HFF-Myc (cell line): ENCODE results near the gene COA1.

Experiments
- DNase-seq: peaks from one replicate; pipeline ENCODE4 v3.0.0-alpha.2; 2011; ENCODE audit warnings: low read depth; ENCODE audit errors: extremely low read depth
- H3K4me3 ChIP-seq: replicated peaks from 2 replicates; pipeline ENCODE4 v1.5.1; 2011; ENCODE audit warnings: low read depth, mild to moderate bottlenecking, control low read depth, low read length
- TF ChIP-seq, protein P1 (sequence below): IDR thresholded peaks from 2 replicates; pipeline ENCODE4 v1.5.1; 2012; ENCODE audit warnings: mild to moderate bottlenecking, low read depth, low read length, control low read depth; ENCODE audit errors: missing control alignments

The COA1 gene

DNA sequence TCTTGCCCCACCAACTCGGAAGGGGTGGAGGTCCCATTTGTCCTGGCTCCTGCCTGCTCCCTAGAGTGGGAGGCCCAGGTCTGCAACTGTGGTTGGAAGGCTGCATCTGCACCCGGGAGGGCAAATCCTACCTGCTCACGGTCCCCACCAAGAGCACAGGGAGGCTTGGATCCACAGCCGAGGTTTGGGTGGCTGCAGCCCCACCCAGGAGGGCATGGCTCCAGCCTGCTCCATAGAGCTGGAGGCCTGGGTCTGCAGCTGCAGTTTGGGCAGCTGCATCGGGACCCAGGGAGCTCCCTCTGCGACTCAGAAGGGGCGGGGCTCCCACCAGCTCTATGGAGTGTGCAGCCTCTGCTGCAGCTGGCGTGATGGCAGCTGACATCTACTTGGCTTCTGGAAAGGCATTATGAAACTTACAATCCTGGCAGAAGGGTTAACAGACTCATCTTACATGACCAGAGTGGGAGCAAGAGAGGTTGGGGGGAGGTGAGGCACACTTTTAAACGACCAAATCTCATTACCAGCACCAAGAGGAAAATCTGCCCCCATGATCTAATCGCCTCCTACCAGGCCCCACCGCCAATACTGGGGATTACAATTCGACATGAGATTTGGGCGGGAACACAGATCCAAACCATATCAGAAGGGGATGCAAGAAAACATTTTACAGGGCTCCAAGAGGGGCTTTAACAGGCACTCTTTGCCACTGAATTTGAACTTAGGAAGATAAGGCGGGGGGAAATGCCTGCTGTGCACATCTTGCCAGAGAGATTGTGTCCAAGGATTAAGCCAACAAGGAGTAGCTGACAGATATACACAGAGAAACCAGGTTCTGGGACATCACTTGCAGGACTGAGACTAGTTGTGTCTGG, 20.9 kb upstream of the COA1 start:
- TF ChIP-seq, protein P1, sequence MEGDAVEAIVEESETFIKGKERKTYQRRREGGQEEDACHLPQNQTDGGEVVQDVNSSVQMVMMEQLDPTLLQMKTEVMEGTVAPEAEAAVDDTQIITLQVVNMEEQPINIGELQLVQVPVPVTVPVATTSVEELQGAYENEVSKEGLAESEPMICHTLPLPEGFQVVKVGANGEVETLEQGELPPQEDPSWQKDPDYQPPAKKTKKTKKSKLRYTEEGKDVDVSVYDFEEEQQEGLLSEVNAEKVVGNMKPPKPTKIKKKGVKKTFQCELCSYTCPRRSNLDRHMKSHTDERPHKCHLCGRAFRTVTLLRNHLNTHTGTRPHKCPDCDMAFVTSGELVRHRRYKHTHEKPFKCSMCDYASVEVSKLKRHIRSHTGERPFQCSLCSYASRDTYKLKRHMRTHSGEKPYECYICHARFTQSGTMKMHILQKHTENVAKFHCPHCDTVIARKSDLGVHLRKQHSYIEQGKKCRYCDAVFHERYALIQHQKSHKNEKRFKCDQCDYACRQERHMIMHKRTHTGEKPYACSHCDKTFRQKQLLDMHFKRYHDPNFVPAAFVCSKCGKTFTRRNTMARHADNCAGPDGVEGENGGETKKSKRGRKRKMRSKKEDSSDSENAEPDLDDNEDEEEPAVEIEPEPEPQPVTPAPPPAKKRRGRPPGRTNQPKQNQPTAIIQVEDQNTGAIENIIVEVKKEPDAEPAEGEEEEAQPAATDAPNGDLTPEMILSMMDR = no peak
- H3K4me3 ChIP-seq = no peak overlapping the region
- no peak for DNase-seq

DNA sequence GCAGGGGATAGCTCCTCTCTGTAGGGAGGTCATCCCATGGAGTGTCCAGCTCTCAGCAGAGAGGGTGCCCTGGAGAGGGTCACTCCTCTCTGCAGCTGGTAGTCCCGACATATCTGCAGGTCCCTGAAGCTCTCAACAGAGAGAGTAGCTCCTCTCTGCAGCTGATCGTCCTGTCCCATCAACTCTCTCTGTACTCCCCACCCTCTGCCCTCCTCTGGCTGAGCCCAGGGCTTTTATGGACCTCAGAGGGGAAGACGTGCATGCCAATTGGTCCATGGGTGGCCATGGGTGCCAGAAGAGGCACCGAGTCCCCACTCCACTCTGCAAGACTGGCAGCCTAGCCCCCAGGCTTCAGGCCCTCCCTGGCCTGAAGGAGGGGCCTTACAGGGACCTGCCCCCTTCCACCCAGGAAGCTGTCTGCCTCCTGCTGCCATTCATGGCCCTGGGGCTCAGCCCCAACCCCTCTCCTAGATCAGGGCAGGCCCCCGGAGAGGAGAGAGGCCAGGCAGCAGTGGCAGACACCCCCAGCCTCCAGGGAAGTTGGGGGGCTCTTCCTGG, 20.1 kb upstream of the COA1 start:
- TF ChIP-seq, protein P1 = no peak
- no peak for DNase-seq
- no peak overlapping the region for H3K4me3 ChIP-seq

DNA sequence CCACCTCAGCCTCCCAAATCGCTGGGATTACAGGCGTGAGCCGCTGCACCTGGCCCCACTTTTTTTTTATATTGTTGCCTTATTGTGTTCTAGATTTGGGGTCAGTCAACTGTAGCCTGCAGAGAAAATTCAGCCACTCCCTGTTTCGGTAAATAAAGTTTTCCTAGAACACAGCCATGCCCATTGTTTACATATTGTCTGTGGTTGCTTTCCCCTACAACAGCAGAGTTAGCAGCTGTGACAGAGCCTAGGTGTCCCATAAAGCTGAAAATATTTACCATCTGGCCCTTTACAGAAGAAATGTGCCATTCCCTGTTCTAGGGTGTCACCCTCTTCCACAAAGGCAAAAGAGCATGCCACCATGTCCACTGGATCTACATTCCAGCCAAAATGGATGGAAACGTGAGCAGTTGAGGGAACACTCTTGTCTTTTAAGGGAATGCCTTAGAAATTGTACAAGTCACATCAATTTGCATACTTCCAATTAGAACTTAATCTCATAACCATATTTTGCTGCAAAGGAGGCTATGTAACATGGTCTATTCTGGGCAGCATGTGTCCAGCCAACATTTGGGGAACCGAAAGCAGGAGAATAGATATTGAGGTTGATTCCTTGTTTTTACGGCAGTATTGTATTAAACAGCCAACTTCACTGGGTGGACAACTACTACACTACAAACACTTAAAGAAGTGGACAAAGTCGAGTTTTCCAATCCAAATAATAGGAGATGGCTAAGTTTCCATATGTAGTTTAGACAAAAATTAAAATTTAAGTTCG, 18.2 kb upstream of the COA1 start:
- TF ChIP-seq, protein P1 = no peak
- no peak overlapping the region for H3K4me3 ChIP-seq
- DNase-seq = no peak

DNA sequence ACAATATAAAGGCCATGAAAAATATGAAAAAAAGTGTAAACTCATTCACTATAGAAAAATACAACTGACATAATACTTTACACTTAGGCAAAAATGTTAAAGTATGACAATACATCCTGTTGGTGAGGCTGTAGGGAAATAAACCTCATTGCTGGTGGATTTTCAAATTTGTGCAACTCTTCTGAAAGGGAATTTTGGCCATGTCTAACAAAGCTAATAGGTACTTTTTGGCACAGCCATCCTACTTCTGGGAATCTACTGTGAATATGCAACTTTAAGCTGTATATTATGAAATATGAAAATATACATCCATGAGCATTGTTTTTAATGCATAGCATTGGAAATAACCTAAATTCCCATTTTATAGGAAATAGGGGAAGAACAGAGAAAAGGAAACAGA, 13.4 kb upstream of the COA1 start:
- no peak overlapping the region for H3K4me3 ChIP-seq
- TF ChIP-seq, protein P1 = no peak
- no peak for DNase-seq

DNA sequence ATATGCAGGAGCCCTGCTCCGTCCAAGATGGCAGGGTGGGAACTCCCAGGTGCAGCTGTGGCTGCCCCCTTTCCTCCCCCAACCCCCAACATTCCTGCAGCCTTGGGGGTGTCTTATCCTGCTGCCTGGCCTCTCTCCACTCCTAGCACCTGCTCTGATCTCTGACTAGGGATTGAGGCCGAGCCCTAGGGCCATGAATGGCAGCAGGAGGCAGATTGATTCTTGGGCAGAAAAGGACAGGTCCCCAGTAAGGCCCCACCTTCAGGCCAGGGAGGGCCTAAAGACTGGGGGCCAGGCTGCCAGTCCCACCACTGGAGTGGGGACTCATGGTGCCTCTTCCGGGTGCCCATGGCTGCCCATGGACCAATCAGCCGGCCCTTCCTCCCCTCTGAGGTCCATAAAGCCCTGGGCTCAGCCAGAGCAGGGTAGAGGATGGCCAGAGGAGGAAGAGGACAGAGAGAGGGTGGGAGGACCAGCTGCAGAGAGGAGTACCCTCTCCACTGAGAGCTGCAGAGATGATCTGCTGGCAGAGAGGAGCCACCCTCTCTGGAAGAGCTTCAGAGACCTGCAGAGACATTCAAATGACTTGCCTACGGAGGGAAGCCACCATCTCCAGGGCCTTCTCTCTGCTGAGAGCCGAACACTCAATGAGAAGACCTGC, 8.3 kb upstream of the COA1 start:
- H3K4me3 ChIP-seq = no peak overlapping the region
- TF ChIP-seq, protein P1 = no peak
- DNase-seq = no peak

DNA sequence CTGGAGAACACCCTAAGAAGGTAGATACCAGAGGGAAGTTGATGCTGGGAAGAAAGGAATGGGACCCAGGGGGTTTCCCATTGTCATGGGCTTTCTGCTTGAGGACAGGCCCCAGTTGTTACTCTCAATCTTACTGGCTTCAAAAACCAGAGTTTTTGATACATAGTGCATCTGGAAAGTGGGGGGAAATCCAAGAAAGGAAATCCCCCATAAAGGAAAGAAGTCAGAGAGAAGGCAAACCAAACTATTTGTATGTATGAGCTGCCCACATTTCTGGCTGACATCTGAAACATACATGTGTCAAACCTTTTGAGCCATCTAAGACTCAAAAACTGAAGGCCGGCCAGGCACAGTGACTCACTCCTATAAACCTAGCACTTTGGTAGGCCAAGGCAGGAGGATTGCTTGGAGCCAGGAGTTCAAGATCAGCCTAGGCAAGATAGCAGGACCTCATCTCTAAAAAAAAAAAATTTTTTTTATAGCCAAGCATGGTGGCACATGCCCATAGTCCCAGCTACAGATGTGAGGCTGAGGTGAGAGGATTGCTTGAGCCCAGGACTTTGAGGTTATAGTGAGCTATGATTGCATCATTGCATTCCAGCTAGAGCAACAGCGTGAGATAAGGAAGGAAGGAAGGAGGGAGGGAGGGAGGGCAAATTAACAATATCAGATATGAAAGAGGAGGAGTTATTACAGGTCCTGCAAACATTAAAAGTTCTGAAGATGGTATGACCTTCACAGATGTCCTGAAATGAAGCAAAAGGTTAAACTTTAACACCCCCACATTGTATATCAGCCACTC, 6.7 kb upstream of the COA1 start:
- no peak overlapping the region for H3K4me3 ChIP-seq
- no peak for DNase-seq
- TF ChIP-seq, protein P1 = no peak
